ENCODE measurements around the gene HEPACAM2. TPM values are rescaled to one million over a fixed set of nuclear protein-coding genes. Genes with fewer than 3 reads are reported as not detected.
A peak's percentile ranks its signal among the peaks of the same experiment; 100 is the strongest.

HEPACAM2 gene
- total RNA-seq, 1 experiment from 2014 or later: not detected

DNA sequence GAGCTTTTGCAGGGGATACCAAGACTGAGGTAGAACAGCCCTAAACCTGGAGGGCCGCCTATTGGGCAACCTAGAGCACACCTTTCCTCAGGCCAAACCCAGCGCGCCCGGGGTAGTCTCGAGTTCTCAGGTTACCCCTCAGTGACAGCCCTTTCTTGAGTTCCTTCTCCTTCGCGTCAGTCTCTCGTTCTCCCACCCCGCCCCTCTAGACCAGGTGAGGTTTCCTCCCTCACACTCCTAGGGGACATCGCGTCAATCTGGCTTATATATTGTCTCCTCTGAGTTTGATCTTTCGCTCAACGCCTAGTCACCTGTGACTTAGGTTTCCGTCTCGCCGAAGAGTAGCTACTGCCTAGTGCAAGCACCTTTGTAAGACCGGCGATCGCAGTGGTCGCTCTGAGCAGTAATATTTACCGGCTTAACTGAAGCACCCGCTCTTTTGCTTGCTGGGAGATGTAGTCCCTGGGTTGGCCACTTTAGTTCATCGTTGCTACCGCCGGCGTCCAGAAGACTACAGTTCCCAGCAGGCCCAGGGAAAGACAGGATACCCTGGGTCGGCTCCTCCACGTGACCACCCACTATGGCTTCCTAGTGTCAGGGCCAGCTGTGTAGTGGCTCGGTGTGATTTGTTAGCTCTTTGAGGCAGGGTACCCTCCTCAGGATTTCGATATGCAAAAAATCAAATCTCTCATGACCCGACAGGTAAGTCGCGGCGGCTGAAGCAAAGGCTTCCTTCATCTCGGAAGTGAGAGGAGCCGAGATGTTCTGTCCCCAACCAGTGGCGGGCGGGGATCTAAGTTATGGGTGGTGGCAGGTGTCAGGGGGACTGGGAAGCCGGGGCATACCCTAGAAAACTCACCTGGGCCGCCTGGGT, 5.8 kb upstream of the HEPACAM2 start, which contains the start of gene VPS50:
Gene VPS50, plus strand, starts transcription at position 568 of the 874 bp plus-strand sequence. Its CDS starts 102 bp downstream, at position 670.
- no peaks in the 10 kb centered on the region for H3K9me3 Mint-ChIP-seq (ENCODE audit: low read depth, unreplicated experiment)
- intact Hi-C loops (cut with micrococcal nuclease; ENCODE audit: unreplicated experiment): loop anchor here (1.0 to 2.0 kb wide), 2 partner anchors 113 to 140 kb away; no protein-coding TSS in a partner anchor
- H3K27me3 Mint-ChIP-seq (ENCODE audit: unreplicated experiment): no peaks in the 10 kb centered on the region
- DNase-seq: peak; percentile 94
- H3K36me3 Mint-ChIP-seq (ENCODE audit: insufficient read depth, unreplicated experiment): peaks cover 15% of the 10 kb centered on the region
- TF ChIP-seq, protein P1, sequence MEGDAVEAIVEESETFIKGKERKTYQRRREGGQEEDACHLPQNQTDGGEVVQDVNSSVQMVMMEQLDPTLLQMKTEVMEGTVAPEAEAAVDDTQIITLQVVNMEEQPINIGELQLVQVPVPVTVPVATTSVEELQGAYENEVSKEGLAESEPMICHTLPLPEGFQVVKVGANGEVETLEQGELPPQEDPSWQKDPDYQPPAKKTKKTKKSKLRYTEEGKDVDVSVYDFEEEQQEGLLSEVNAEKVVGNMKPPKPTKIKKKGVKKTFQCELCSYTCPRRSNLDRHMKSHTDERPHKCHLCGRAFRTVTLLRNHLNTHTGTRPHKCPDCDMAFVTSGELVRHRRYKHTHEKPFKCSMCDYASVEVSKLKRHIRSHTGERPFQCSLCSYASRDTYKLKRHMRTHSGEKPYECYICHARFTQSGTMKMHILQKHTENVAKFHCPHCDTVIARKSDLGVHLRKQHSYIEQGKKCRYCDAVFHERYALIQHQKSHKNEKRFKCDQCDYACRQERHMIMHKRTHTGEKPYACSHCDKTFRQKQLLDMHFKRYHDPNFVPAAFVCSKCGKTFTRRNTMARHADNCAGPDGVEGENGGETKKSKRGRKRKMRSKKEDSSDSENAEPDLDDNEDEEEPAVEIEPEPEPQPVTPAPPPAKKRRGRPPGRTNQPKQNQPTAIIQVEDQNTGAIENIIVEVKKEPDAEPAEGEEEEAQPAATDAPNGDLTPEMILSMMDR (IDR thresholded peaks at IDR 0.05; ENCODE audit: unreplicated experiment): no peak
- BruUV-seq (replicated peaks): no TSS peak
- CTCF ChIA-PET: interaction anchor here (0.6 to 1.3 kb wide), 5 partner anchors 9 to 599 kb away, joined by 3 to 4 read pairs (median 4); no protein-coding TSS in a partner anchor
- peak within 1 kb of the TSS; percentile 93 for H3K4me3 Mint-ChIP-seq (ENCODE audit: low read depth, unreplicated experiment)
- H3K27ac Mint-ChIP-seq (ENCODE audit: unreplicated experiment): peak within 1 kb of the TSS; percentile 94
- no peaks in the 10 kb centered on the region for H3K4me1 Mint-ChIP-seq (ENCODE audit: low read depth, unreplicated experiment)

DNA sequence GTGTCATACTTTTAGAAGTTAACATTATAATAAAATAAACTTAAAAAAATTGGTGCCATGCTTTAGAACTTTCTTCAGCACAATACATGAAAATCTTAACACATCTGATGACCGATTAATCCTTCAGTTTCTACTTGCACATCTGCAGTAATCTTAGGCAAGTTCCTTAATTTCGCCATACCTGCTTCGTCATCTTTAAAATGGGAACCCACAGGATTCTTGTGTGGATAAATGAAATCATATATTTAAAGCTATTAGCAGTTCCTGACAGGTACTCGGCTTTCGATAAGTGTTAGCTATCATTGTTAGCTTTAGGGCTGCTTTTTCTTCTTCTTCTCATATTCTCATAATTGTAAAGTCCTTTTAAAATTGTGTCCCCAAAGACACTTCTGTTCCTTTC, 5.0 kb upstream of the HEPACAM2 start:
- H3K9me3 Mint-ChIP-seq (ENCODE audit: low read depth, unreplicated experiment): no peaks in the 10 kb centered on the region
- CTCF ChIA-PET: interaction anchor here (0.7 to 1.3 kb wide), 3 partner anchors 10 to 139 kb away, joined by 3 to 4 read pairs (median 3); no protein-coding TSS in a partner anchor
- no peaks in the 10 kb centered on the region for H3K27me3 Mint-ChIP-seq (ENCODE audit: unreplicated experiment)
- no peak for DNase-seq
- H3K4me3 Mint-ChIP-seq (ENCODE audit: low read depth, unreplicated experiment): peak overlapping the region; percentile 93
- TF ChIP-seq, protein P1 (IDR thresholded peaks at IDR 0.05; ENCODE audit: unreplicated experiment): no peak
- intact Hi-C loops (cut with micrococcal nuclease; ENCODE audit: unreplicated experiment): no loop called here
- peaks cover 15% of the 10 kb centered on the region for H3K36me3 Mint-ChIP-seq (ENCODE audit: insufficient read depth, unreplicated experiment)
- no TSS peak for BruUV-seq (replicated peaks)
- H3K27ac Mint-ChIP-seq (ENCODE audit: unreplicated experiment): peak overlapping the region; percentile 94
- H3K4me1 Mint-ChIP-seq (ENCODE audit: low read depth, unreplicated experiment): no peaks in the 10 kb centered on the region

DNA sequence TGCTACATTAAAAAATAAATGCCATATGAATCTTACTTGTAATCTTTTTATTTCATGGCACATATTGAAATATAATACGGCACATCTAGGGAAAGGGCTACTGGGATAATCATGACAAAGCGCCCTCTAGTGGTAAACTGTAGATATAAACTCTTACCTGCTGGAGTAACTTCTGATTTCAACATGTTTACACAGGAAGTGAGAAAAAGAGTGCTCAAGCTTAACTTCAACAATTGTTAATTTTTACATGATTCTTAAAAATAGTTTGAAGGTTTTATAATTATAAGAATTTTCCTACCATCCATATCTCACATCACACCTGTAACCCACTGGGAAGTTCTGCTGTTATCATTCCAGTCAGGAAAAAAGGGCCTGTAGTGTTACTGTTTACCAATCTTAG, 2.0 kb upstream of the HEPACAM2 start:
- no peak overlapping the region for H3K27ac Mint-ChIP-seq (ENCODE audit: unreplicated experiment)
- peak; percentile 51 for DNase-seq
- TF ChIP-seq, protein P1 (IDR thresholded peaks at IDR 0.05; ENCODE audit: unreplicated experiment): peak; percentile 44
- H3K36me3 Mint-ChIP-seq (ENCODE audit: insufficient read depth, unreplicated experiment): peaks cover 15% of the 10 kb centered on the region
- H3K27me3 Mint-ChIP-seq (ENCODE audit: unreplicated experiment): no peaks in the 10 kb centered on the region
- BruUV-seq (replicated peaks): no TSS peak
- no peaks in the 10 kb centered on the region for H3K9me3 Mint-ChIP-seq (ENCODE audit: low read depth, unreplicated experiment)
- CTCF ChIA-PET: interaction anchor here (0.5 to 0.6 kb wide), 2 partner anchors 12 to 134 kb away, joined by 3 to 4 read pairs; no protein-coding TSS in a partner anchor
- no peak overlapping the region for H3K4me3 Mint-ChIP-seq (ENCODE audit: low read depth, unreplicated experiment)
- no peaks in the 10 kb centered on the region for H3K4me1 Mint-ChIP-seq (ENCODE audit: low read depth, unreplicated experiment)
- intact Hi-C loops (cut with micrococcal nuclease; ENCODE audit: unreplicated experiment): loop anchor here (1.0 kb wide), 2 partner anchors 50 to 136 kb away; no protein-coding TSS in a partner anchor

DNA sequence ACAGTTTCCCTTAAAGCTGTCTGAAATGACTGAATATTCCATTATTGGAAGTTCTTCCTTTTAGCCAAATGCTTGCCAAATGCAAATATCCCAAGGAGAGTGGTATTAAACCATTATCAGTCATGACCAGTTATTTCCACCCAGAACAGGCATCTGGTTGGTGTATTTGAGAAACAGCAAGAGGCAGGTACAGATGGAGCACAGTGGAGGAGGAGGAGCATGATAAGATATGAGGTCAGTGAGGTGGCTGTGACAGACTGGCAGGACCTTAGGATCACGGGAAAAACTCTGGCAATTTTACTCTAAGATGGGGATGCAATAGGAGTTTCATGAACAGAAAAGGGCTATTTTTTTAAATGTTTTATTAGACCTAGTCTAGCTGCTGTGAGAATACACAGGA, 6.4 kb downstream of the HEPACAM2 start:
- CTCF ChIA-PET: no interaction called here
- Mint-ChIP-seq H3K9me3 (ENCODE audit: low read depth, unreplicated experiment) (no peaks in the 10 kb centered on the region), H3K27me3 (ENCODE audit: unreplicated experiment) (no peaks in the 10 kb centered on the region), H3K4me3 (ENCODE audit: low read depth, unreplicated experiment) (no peak overlapping the region), H3K4me1 (ENCODE audit: low read depth, unreplicated experiment) (no peaks in the 10 kb centered on the region), H3K36me3 (ENCODE audit: insufficient read depth, unreplicated experiment) (no peaks in the 10 kb centered on the region), H3K27ac (ENCODE audit: unreplicated experiment) (no peak overlapping the region)
- no TSS peak for BruUV-seq (replicated peaks)
- intact Hi-C loops (cut with micrococcal nuclease; ENCODE audit: unreplicated experiment): no loop called here
- TF ChIP-seq, protein P1 (IDR thresholded peaks at IDR 0.05; ENCODE audit: unreplicated experiment): no peak
- DNase-seq: no peak

All from Calu3 (cell line).